HepG2 (cell line): ENCODE measurements around the gene VGF. TPM values are rescaled to one million over a fixed set of nuclear protein-coding genes. Genes with fewer than 3 reads are reported as not detected.

ENCODE experiments used
- CBX1 ChIP-seq: IDR thresholded peaks from one replicate; pipeline ENCODE4 v1.6.1; 2016; ENCODE audit warnings: antibody characterized with exemption, low read depth
- FOSL2 ChIP-seq: sonication (generic); formaldehyde crosslinking; IDR thresholded peaks from 2 replicates; pipeline ENCODE4 v1.4.0; 2020; ENCODE audit warnings: missing genetic modification reagents
- GPN1 ChIP-seq: sonication (generic); formaldehyde crosslinking; IDR thresholded peaks from 2 replicates; pipeline ENCODE4 v1.5.1; 2020; ENCODE audit warnings: missing genetic modification reagents, borderline replicate concordance
- HNF1A ChIP-seq, 2 experiments: sonication (generic) in 1 of 2; formaldehyde crosslinking in 1 of 2; IDR thresholded peaks; 2 replicates each; pipeline versions ENCODE4 v1.4.0 to v1.6.1; 2016 to 2020; ENCODE audit warnings: borderline replicate concordance in 1 of 2, low read depth in 1 of 2, mild to moderate bottlenecking in 1 of 2, missing genetic modification reagents in 1 of 2
- PAF1 ChIP-seq: IDR thresholded peaks from 2 replicates; pipeline ENCODE4 v1.6.1; 2016; ENCODE audit warnings: missing genetic modification reagents, missing compliant biosample characterization
- PAXIP1 ChIP-seq: sonication (generic); formaldehyde crosslinking; conservative IDR thresholded peaks from 2 replicates; pipeline ENCODE4 v1.4.0; 2020; ENCODE audit warnings: mild to moderate bottlenecking, missing genetic modification reagents, moderate library complexity
- REST ChIP-seq, 2 experiments: IDR thresholded peaks; 2 replicates each; pipeline ENCODE4 v1.6.1; 2011 to 2012; ENCODE audit warnings: low read length in 2 of 2, borderline replicate concordance in 1 of 2, low read depth in 1 of 2, mild to moderate bottlenecking in 1 of 2, moderate library complexity in 1 of 2
- RXRB ChIP-seq: IDR thresholded peaks from 2 replicates; pipeline ENCODE4 v1.6.1; 2016; ENCODE audit warnings: borderline replicate concordance, missing genetic modification reagents, missing compliant biosample characterization
- SP140L ChIP-seq: sonication (generic); formaldehyde crosslinking; IDR thresholded peaks from 2 replicates; pipeline ENCODE4 v1.4.0; 2020; ENCODE audit warnings: missing genetic modification reagents, borderline replicate concordance
- TCF7 ChIP-seq: sonication (generic); IDR thresholded peaks from 2 replicates; pipeline ENCODE4 v1.6.1; 2016; ENCODE audit warnings: antibody characterized with exemption, low read depth
- polyA plus RNA-seq, 8 experiments: library from polyadenylated mRNA; depleted of rRNA in 3 of 8; stranded (reverse) in 7 of 8; unstranded in 1 of 8; fragments of >200 nt; fragmentation: Illumina TruSeq in 4 of 8; extraction: Trizol in 4 of 8; gene quantifications; 2 replicates each; pipeline versions ENCODE4 v1.2.1 to v1.2.3, GENCODE V29; 2011 to 2016; ENCODE audit warnings: low read depth in 4 of 8, missing spikeins in 1 of 8, mixed read lengths in 1 of 8; ENCODE audit not compliant: insufficient read depth in 1 of 8
- total RNA-seq, 5 experiments: library from RNA; depleted of rRNA; stranded (reverse); fragments of >200 nt; fragmentation: Illumina TruSeq; extraction: Trizol; gene quantifications; 2 replicates each; pipeline ENCODE4 v1.2.3, GENCODE V29; 2016; ENCODE audit warnings: low read depth in 1 of 5

VGF gene
- total and polyA plus RNA-seq, 2 of the 13 experiments (the other 11 are each of a cell fraction or from before 2014, with no cell fraction given), result 0.12 to 0.46 TPM

- TF ChIP-seq PAXIP1 (CRISPR knock-in tag), result peak; percentile 86
- TF ChIP-seq PAF1 (CRISPR knock-in tag), result no peak
- TF ChIP-seq GPN1 (CRISPR knock-in tag), result no peak
- TF ChIP-seq HNF1A (IDR thresholded peaks at IDR 0.05; ENCODE audit: low read depth), result peak; percentile 75
- peak; percentile 89 for TF ChIP-seq HNF1A (CRISPR knock-in tag; IDR thresholded peaks at IDR 0.05; ENCODE audit: borderline replicate concordance)
- TF ChIP-seq RXRB (CRISPR knock-in tag), result peak; percentile 96
- peak; percentile 51; the same call in 1 of the 2 replicates for TF ChIP-seq TCF7
- peak in 1 of 2 experiments; percentile 72; a peak in 1 of 4 replicates for TF ChIP-seq REST (IDR thresholded peaks at IDR 0.05; ENCODE audit: borderline replicate concordance in 1 of 2, low read depth in 1 of 2, low read length in 2 of 2)
- peak; percentile 97 for TF ChIP-seq CBX1
- no peak for TF ChIP-seq SP140L (CRISPR knock-in tag)
- peak; percentile 77 for TF ChIP-seq FOSL2 (CRISPR knock-in tag)
These were observed 38.5 kb downstream of the VGF start, which contains the start of gene SERPINE1 (continued) for GRCh38 chr7:101126651-101127459.
